ENCODE measurements around the gene C19orf67. TPM values are rescaled to one million over a fixed set of nuclear protein-coding genes. Genes with fewer than 3 reads are reported as not detected.
"Not testable (repeated sequence)": the region's sequence is repeated elsewhere in the genome, so short reads cannot be mapped to it uniquely, and the experiment has no call there.

Gene C19orf67
- total and polyA plus RNA-seq, 10 donors: 4.9 TPM; not detected in 9

DNA sequence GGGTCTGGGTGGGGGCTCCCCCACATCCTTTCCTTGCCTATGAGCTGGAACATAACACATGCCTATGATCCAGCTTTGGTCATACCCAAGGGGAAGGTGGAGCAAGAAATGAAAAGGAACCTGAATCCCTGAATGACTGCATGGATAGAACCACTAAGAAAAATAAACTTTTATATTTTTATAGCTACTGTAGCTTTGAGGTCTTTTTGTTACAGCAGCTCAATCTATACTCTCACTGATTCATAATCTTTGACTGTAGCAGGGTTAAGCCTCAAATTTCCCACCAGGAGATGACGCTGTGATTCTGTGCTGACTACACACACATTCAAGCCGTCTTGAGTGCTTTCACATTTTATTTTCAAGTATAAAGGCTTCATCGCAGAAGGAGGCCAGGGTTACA, 32.6 kb downstream of the C19orf67 start:
- Histone ChIP-seq H3K4me3 (no peak overlapping the region), H3K27me3 (replicated peaks in 1 of 7) (peaks cover 0 to 27% (median 16%) of the 10 kb centered on the region in 7 donors), H3K4me1 (peaks cover 0 to 13% (median 9%) of the 10 kb centered on the region in 6 donors), H3K9me3 (peaks cover 0 to 10% (median 5%) of the 10 kb centered on the region in 8 donors), H3K36me3 (peaks cover 0 to 55% (median 43%) of the 10 kb centered on the region in 6 donors), H3K27ac (no peak overlapping the region)
- intact Hi-C loops (cut with DNase I; ENCODE audit: low total_unique reads): no loop called here
- TF ChIP-seq POLR2A (IDR thresholded peaks at IDR 0.05) (no peak), POLR2AphosphoS5 (IDR thresholded peaks at IDR 0.05) (no peak)
- TF ChIP-seq, protein P1, sequence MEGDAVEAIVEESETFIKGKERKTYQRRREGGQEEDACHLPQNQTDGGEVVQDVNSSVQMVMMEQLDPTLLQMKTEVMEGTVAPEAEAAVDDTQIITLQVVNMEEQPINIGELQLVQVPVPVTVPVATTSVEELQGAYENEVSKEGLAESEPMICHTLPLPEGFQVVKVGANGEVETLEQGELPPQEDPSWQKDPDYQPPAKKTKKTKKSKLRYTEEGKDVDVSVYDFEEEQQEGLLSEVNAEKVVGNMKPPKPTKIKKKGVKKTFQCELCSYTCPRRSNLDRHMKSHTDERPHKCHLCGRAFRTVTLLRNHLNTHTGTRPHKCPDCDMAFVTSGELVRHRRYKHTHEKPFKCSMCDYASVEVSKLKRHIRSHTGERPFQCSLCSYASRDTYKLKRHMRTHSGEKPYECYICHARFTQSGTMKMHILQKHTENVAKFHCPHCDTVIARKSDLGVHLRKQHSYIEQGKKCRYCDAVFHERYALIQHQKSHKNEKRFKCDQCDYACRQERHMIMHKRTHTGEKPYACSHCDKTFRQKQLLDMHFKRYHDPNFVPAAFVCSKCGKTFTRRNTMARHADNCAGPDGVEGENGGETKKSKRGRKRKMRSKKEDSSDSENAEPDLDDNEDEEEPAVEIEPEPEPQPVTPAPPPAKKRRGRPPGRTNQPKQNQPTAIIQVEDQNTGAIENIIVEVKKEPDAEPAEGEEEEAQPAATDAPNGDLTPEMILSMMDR (IDR thresholded peaks at IDR 0.05 in 8 of 11, conservative IDR thresholded peaks at IDR 0.05 in 3 of 11): no peak
- 94 to 98% (median 96%) methylated on average over 3 of the region's 3 CpGs for WGBS, 5 donors
- no peak for DNase-seq

- Histone ChIP-seq H3K27me3 (replicated peaks in 1 of 7) (peaks cover 0 to 21% (median 10%) of the 10 kb centered on the region in 7 donors), H3K36me3 (peaks cover 0 to 60% (median 48%) of the 10 kb centered on the region in 6 donors), H3K27ac (no peak overlapping the region), H3K4me1 (peaks cover 0 to 7% (median 4%) of the 10 kb centered on the region in 6 donors), H3K9me3 (peaks cover 0 to 10% (median 5%) of the 10 kb centered on the region in 8 donors), H3K4me3 (no peak overlapping the region)
- DNase-seq: no peak
- TF ChIP-seq, protein P1 (IDR thresholded peaks at IDR 0.05 in 8 of 11, conservative IDR thresholded peaks at IDR 0.05 in 3 of 11): no peak
- TF ChIP-seq POLR2AphosphoS5 (IDR thresholded peaks at IDR 0.05): no peak
- TF ChIP-seq POLR2A (IDR thresholded peaks at IDR 0.05): no peak
- intact Hi-C loops (cut with DNase I; ENCODE audit: low total_unique reads): no loop called here
- WGBS, 5 donors: 92 to 99% (median 94%) methylated on average over 6 of the region's 6 CpGs
These were observed 33.1 kb downstream of the C19orf67 start for GRCh38 chr19:14052470-14052869.

GRCh38 chr19:14051980-14052379, 33.6 kb downstream of the C19orf67 start:
- TF ChIP-seq, protein P1 (IDR thresholded peaks at IDR 0.05 in 8 of 11, conservative IDR thresholded peaks at IDR 0.05 in 3 of 11): no peak
- no peak for TF ChIP-seq POLR2A (IDR thresholded peaks at IDR 0.05)
- TF ChIP-seq POLR2AphosphoS5 (IDR thresholded peaks at IDR 0.05): no peak
- DNase-seq: no peak
- peaks cover 0 to 16% (median 5%) of the 10 kb centered on the region in 7 donors for H3K27me3 ChIP-seq (replicated peaks in 1 of 7)
- H3K4me3 ChIP-seq: no peak overlapping the region
- peaks cover 0 to 10% (median 5%) of the 10 kb centered on the region in 8 donors for H3K9me3 ChIP-seq
- WGBS, 5 donors: 72 to 93% (median 90%) methylated on average over 3 to 9 of the region's 9 CpGs
- intact Hi-C loops (cut with DNase I; ENCODE audit: low total_unique reads): no loop called here
- H3K27ac ChIP-seq: no peak overlapping the region
- peaks cover 0 to 6% (median under 1%) of the 10 kb centered on the region in 6 donors for H3K4me1 ChIP-seq
- H3K36me3 ChIP-seq: peaks cover 0 to 65% (median 51%) of the 10 kb centered on the region in 6 donors

GRCh38 chr19:14050961-14051360, 34.6 kb downstream of the C19orf67 start:
- 89 to 97% (median 96%) methylated on average over 11 of the region's 11 CpGs for WGBS, 5 donors
- DNase-seq; intact Hi-C loops (cut with DNase I; ENCODE audit: low total_unique reads): not testable (repeated sequence)

More at GRCh38 chr19:14050961-14051360, 34.6 kb downstream of the C19orf67 start:
- not testable (repeated sequence) for H3K27me3 ChIP-seq (replicated peaks in 1 of 7); H3K4me3 ChIP-seq; H3K9me3 ChIP-seq; H3K4me1 ChIP-seq; H3K27ac ChIP-seq
- H3K36me3 ChIP-seq: peaks cover 0 to 75% (median 58%) of the 10 kb centered on the region in 6 donors

All from spleen (tissue), 11 donors.